DMS153 (cell line): Measurements from ENCODE around the gene USP17L5.
"Not testable (repeated sequence)": the region's sequence is repeated elsewhere in the genome, so short reads cannot be mapped to it uniquely, and the experiment has no call there.

Source experiments
- DNase-seq: peaks from one replicate; lab custom pipeline; 2025; lab: John Stamatoyannopoulos, UW

Gene USP17L5, protein sequence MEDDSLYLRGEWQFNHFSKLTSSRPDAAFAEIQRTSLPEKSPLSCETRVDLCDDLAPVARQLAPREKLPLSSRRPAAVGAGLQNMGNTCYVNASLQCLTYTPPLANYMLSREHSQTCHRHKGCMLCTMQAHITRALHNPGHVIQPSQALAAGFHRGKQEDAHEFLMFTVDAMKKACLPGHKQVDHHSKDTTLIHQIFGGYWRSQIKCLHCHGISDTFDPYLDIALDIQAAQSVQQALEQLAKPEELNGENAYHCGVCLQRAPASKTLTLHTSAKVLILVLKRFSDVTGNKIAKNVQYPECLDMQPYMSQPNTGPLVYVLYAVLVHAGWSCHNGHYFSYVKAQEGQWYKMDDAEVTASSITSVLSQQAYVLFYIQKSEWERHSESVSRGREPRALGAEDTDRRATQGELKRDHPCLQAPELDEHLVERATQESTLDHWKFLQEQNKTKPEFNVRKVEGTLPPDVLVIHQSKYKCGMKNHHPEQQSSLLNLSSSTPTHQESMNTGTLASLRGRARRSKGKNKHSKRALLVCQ

GRCh38 chr4:9339103-9339502, at the start of gene USP17L5:
Gene USP17L5, plus strand, starts transcription at chr4:9339403. Its CDS starts 0 bp downstream, at chr4:9339403.
- DNase-seq: not testable (repeated sequence)

DNA sequence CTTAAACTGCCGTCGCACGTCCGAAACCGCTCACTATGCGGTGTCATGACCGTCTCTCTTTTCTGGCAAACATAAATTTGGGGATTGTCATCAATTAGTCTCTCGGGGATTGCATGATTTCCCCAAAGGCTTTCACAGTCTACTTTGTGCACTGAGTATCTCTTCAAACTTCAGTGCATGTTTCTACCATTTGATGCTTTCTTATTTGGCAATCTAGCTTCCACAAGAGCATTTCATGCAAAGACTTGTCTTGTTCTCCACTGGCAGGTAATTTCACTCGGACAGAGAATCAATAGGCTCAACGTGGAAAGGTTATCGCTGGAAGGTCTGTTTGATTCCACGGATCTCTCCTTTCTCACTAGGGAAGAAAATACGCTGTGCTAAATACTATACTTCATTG, 15.0 kb upstream of the USP17L5 start:
- not testable (repeated sequence) for DNase-seq

DNA sequence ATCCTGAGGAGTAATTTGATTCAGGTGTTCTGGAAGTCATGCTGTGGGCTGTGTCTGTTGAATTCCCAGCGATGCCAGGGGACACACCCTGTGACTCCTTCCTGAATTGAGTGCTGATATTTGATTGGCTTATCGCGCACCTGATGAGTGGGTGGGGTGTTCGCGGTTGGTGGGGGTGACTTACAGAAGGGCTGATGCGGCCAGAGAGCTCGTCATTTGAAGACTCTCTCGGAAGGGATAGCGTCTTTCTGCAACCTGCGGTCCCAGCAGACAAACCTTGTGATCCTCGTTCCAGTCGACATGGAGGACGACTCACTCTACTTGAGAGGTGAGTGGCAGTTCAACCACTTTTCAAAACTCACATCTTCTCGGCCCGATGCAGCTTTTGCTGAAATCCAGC, 14.3 kb upstream of the USP17L5 start, which contains the start of gene USP17L24:
Gene USP17L24 (plus strand): TSS at position 301 of the 400 bp plus-strand sequence. CDS start 0 bp downstream, at position 301.
- DNase-seq: not testable (repeated sequence)

GRCh38 chr4:9329611-9330010, 9.6 kb upstream of the USP17L5 start, which contains the start of gene USP17L25:
Gene USP17L25, plus strand, starts transcription at chr4:9329911. Its CDS starts 0 bp downstream, at chr4:9329911.
- not testable (repeated sequence) for DNase-seq

GRCh38 chr4:9334358-9334757, 4.8 kb upstream of the USP17L5 start, which contains the start of gene USP17L26:
Gene USP17L26, plus strand, starts transcription at chr4:9334658. Its CDS starts 0 bp downstream, at chr4:9334658.
- not testable (repeated sequence) for DNase-seq

- DNase-seq: not testable (repeated sequence)
Observed at GRCh38 chr4:9343848-9344247, 4.6 kb downstream of the USP17L5 start, which contains the start of gene USP17L27. Gene USP17L27, plus strand, starts transcription at chr4:9344148. Its CDS starts 0 bp downstream, at chr4:9344148.

DNA sequence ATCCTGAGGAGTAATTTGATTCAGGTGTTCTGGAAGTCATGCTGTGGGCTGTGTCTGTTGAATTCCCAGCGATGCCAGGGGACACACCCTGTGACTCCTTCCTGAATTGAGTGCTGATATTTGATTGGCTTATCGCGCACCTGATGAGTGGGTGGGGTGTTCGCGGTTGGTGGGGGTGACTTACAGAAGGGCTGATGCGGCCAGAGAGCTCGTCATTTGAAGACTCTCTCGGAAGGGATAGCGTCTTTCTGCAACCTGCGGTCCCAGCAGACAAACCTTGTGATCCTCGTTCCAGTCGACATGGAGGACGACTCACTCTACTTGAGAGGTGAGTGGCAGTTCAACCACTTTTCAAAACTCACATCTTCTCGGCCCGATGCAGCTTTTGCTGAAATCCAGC, 9.4 kb downstream of the USP17L5 start, which contains the start of gene USP17L28:
Gene USP17L28 (plus strand): TSS at position 301 of the 400 bp plus-strand sequence. CDS start 0 bp downstream, at position 301.
- not testable (repeated sequence) for DNase-seq

GRCh38 chr4:9350866-9351265, 11.7 kb downstream of the USP17L5 start:
- not testable (repeated sequence) for DNase-seq

DNA sequence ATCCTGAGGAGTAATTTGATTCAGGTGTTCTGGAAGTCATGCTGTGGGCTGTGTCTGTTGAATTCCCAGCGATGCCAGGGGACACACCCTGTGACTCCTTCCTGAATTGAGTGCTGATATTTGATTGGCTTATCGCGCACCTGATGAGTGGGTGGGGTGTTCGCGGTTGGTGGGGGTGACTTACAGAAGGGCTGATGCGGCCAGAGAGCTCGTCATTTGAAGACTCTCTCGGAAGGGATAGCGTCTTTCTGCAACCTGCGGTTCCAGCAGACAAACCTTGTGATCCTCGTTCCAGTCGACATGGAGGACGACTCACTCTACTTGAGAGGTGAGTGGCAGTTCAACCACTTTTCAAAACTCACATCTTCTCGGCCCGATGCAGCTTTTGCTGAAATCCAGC, 14.1 kb downstream of the USP17L5 start, which contains the start of gene USP17L29:
Gene USP17L29 (plus strand): TSS at position 301 of the 400 bp plus-strand sequence. CDS start 0 bp downstream, at position 301.
- not testable (repeated sequence) for DNase-seq

DNA sequence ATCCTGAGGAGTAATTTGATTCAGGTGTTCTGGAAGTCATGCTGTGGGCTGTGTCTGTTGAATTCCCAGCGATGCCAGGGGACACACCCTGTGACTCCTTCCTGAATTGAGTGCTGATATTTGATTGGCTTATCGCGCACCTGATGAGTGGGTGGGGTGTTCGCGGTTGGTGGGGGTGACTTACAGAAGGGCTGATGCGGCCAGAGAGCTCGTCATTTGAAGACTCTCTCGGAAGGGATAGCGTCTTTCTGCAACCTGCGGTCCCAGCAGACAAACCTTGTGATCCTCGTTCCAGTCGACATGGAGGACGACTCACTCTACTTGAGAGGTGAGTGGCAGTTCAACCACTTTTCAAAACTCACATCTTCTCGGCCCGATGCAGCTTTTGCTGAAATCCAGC, 23.6 kb downstream of the USP17L5 start, which contains the start of gene USP17L30:
Gene USP17L30 (plus strand): TSS at position 301 of the 400 bp plus-strand sequence. CDS start 0 bp downstream, at position 301.
- not testable (repeated sequence) for DNase-seq

GRCh38 chr4:9379881-9380280, 40.7 kb downstream of the USP17L5 start:
- DNase-seq: not testable (repeated sequence)

DNA sequence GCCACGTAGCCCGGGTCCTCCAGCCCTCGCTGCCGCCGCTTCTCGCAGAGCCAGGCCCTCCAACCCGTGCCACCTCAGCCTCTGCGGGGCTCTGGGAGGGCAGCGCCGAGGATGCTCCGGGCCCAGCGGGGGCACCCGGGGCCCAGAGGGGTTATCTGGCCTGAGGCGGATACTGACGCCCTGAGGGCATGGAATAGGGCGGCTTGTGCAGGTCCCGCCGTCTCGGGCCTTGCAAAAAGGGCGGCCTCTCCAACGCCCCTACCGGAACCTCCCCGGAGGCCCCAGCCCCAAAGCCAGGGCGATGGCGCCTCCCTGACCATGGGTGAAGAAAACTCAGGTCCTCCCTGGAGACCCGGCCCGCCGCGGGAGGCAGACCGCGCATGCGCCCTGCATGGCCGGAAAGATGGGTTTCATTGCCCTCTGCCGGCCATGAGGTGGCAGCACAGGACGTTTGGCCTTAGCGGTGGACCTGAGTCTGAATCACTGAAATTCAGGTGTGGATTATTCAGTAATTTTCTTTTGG, 41.9 kb downstream of the USP17L5 start:
- DNase-seq: not testable (repeated sequence)

GRCh38 chr4:9384126-9384525, 44.9 kb downstream of the USP17L5 start:
- no peak for DNase-seq

- not testable (repeated sequence) for DNase-seq
Observed at GRCh38 chr4:9389001-9389400, 49.8 kb downstream of the USP17L5 start.
